Measurements from ENCODE around the gene TMCO4. TPM values are rescaled to one million over a fixed set of nuclear protein-coding genes. Genes with fewer than 3 reads are reported as not detected.

TMCO4 gene
- total and polyA plus RNA-seq, 2 donors (not counting 3 experiments of a cell fraction or from before 2014, with no cell fraction given) = 7.6 to 10.3 TPM

- H3K27me3 ChIP-seq (ENCODE audit: control insufficient read depth in 2 of 2, insufficient read depth in 2 of 2, low read length in 2 of 2) = peaks cover 0 to 3% of the 10 kb centered on the region in 2 experiments
- H3K9me1 ChIP-seq (replicated peaks; ENCODE audit: control insufficient read depth, extremely low read depth, insufficient read depth, low read length) = no peaks in the 10 kb centered on the region
- FAIRE-seq (no peak), DNase-seq (ENCODE audit: low read depth, low spot score) (no peak)
- no peaks in the 10 kb centered on the region for H4K20me1 ChIP-seq (replicated peaks; ENCODE audit: control insufficient read depth, extremely low read depth, insufficient read depth, low read length)
- ChIA-PET POLR2A (no interaction called here), CTCF (interaction anchor here (1.0 kb wide), 1 partner anchor 18 kb away, joined by 3 read pairs; no protein-coding TSS in a partner anchor)
- H3K79me2 ChIP-seq (ENCODE audit: control insufficient read depth, insufficient read depth, low read length) = no peaks in the 10 kb centered on the region
- no peak for TF ChIP-seq POLR2AphosphoS5 (IDR thresholded peaks at IDR 0.05; ENCODE audit: insufficient read depth, low read depth, low read length)
- no peak for TF ChIP-seq GATA2 (IDR thresholded peaks at IDR 0.05; ENCODE audit: insufficient read depth, insufficient read length, low read depth, low read length)
- no peak for TF ChIP-seq EZH2 (IDR thresholded peaks at IDR 0.05; ENCODE audit: borderline replicate concordance, low read depth, low read length, severe bottlenecking)
- no peak for TF ChIP-seq POLR2A (IDR thresholded peaks at IDR 0.05; ENCODE audit: low read depth, low read length)
- no peak for TF ChIP-seq JUN (IDR thresholded peaks at IDR 0.05; ENCODE audit: borderline replicate concordance, insufficient read depth, insufficient read length, low read depth)
- no peak for TF ChIP-seq MAX (IDR thresholded peaks at IDR 0.05; ENCODE audit: insufficient read depth, insufficient read length)
- TF ChIP-seq MYC (IDR thresholded peaks at IDR 0.05; ENCODE audit: low read depth, low read length) = no peak
- TF ChIP-seq FOS (IDR thresholded peaks at IDR 0.05; ENCODE audit: borderline replicate concordance, insufficient read depth, low read length) = no peak
- TF ChIP-seq CTCF (IDR thresholded peaks at IDR 0.05; ENCODE audit: extremely low read depth in 1 of 2, insufficient read depth in 1 of 2, low read depth in 1 of 2, low read length in 2 of 2) = no peak
- intact Hi-C loops (cut with micrococcal nuclease) = no loop called here
- H3K27ac ChIP-seq (ENCODE audit: insufficient read depth, low read depth, low read length) = no peak overlapping the region
- no peaks in the 10 kb centered on the region for H3K36me3 ChIP-seq (ENCODE audit: control insufficient read depth in 2 of 2, extremely low read depth in 1 of 2, insufficient read depth in 2 of 2, low read length in 2 of 2)
- H3K4me1 ChIP-seq (ENCODE audit: control insufficient read depth, extremely low read depth, insufficient read depth, low read length) = no peaks in the 10 kb centered on the region
- H3K9me3 ChIP-seq (replicated peaks; ENCODE audit: control insufficient read depth, insufficient read depth, low read length) = no peaks in the 10 kb centered on the region
- no TSS peak for BruUV-seq (replicated peaks)
- no peak overlapping the region for H3K4me2 ChIP-seq (ENCODE audit: insufficient read depth, low read length)
- no peak overlapping the region for H3K9ac ChIP-seq (replicated peaks; ENCODE audit: extremely low read depth, insufficient read depth, low read length)
- dilution Hi-C loops (cut with MboI; ENCODE audit: extremely low pct_ligation_motif_present, low sequenced_read_pairs) = no loop called here
- no peak overlapping the region for H2AFZ ChIP-seq (ENCODE audit: low read depth, low read length)
- H3K4me3 ChIP-seq (replicated peaks in 1 of 3; ENCODE audit: insufficient read depth in 1 of 3, low read depth in 1 of 3, low read length in 3 of 3) = no peak overlapping the region
These were observed 31.7 kb upstream of the TMCO4 start for GRCh38 chr1:19831441-19831840.
